HG03457 (cell line): ENCODE results near the gene JAZF1.

Experiments used
- ATAC-seq: cut with Tn5 transposase; IDR thresholded peaks from one replicate; pipeline ENCODE4 v1.9.1; 2021; ENCODE audit warnings: moderate number of reproducible peaks; ENCODE audit not compliant: unreplicated experiment

Gene JAZF1

DNA sequence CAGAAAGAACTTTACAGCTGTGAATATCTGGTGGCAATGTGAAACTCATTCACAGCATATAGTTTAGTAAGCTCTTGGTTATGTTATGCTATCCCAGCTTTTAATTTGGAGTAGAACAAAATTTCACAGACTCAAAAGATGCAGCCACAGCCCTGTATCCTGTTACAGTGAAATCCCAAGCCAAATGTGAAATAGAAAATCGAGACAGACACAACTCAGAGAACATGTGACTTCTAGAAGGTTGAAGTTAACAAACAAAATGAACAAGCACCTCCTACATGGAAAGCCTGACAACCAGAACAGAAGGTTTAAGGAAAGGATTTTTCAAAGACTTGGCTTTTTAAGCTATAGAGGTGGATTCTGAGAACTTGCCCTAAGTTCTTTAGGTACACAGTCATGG lies 39.6 kb downstream of the JAZF1 start:
- ATAC-seq = no peak

DNA sequence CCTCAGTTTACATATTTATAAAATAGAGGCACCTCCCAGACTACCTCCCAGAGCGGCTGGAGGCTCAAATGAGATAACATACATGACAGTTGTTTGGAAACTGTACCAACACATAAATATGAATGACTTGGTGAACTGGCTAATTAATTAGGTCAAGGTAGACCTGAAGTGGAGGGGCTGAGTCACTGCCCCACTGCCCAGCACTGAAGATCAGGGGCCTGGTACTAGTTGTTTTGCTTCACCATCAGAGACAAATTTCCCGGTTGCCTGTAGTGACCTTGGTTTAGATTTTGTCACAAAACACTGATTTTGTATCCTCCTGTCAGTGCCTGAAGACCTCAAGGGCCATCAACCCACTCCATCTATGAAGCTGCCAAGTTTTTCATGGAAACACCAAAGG lies 41.8 kb downstream of the JAZF1 start:
- no peak for ATAC-seq

GRCh38 chr7:28137463-28137862 lies 43.1 kb downstream of the JAZF1 start:
- no peak for ATAC-seq

DNA sequence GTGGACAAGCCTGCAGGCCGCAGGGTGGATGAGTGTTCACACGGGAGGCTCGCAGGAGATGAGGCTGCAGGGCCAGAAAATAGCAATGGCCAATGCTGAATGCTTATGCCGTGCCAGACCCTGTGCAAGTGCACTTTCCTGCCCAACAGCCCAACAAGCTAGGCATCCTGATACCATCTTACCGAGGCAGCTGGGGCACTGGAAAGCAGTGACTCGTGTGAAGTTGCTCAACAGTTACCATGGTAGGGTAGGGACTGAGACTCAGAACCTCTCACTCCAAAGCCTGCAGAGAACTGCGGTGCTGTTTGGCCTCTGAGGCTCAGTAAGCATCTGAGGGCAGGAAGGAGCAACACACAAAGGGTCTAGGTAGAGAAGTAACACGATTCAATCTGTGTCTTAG lies 43.7 kb downstream of the JAZF1 start:
- no peak for ATAC-seq

- no peak for ATAC-seq
Measured at GRCh38 chr7:28136420-28136819, 44.2 kb downstream of the JAZF1 start.

- ATAC-seq = no peak
Measured at GRCh38 chr7:28135760-28136159, 44.8 kb downstream of the JAZF1 start.

DNA sequence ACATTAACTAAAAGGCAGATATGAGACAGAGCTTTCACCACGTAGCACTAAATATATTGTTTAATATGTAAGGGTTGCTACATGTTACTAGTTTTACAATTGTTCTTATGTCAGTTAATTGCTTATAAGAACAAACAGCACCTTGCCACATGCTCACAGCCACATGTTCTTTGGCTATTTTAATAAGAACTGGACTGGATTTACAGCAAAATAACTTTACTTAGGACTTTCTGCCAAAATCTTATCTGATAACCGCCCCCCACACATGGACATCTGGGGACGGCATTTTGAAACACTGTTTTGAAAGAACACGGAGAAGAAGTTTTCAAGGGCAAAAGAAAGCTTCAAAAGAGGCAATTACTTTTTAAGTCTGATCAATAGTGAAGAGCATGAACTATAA lies 45.3 kb downstream of the JAZF1 start:
- no peak for ATAC-seq

DNA sequence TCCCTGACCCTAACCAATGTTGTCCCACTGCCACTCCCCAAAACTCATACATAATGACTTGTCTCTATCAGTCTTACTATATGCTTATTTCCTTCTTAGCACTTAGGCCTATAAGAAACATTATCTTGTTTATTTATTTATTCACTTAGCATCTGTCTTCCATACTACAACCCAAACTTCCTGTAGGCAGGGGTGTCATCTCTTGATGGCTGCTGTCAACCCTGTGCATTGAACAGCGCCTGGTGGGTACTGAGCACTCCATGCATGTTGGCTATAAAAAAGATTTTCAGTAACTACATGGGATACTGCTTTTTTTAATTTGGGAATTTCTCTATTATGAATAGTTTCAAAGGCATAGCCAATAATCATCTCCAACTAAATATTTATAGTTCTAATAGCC lies 46.7 kb downstream of the JAZF1 start:
- ATAC-seq = no peak

DNA sequence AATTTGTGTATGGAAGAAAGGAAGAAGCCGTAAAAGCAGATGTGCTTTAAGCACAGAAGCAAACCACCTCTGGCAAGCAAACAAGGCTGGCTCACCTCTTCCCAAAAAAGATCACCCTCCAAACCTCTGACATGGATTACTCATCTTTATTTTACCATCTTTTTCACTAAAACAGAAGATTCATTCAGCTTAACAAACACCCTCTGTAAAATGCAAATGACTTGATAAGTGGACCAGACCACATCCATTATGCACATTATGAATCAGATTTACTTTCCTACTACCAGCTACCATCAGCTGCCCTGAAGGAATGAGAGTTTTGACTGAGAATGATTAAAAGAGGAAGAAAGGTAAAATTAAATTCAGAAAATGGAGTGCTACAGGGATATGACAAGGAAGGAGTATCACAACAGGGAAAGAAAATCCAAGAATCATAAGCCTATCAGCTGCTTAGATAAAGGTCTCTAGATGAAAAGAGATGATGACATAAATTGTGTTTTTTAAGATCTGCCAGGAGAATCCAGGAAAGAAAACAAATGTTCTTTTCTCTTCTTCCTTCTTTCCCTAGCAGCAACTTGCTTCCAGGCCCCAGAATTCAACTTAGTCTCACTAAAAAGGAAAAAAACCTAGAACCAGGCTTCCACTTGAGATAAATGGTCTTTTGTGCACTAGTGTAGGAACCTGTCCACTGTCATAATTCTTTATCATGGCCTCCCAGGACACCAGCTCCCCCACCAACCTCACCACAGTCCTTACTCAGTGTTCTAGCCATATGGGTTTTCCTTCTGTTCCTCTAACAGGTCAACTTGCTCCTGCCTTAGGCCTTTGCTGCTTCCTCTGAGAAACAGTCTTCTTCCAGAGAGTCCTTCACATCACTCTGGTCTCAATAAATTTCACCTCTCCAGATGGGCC lies 47.4 kb downstream of the JAZF1 start:
- no peak for ATAC-seq

GRCh38 chr7:28130277-28130676 lies 50.3 kb downstream of the JAZF1 start:
- ATAC-seq = no peak

GRCh38 chr7:28128608-28129007 lies 52.0 kb downstream of the JAZF1 start:
- no peak for ATAC-seq

- ATAC-seq = no peak
Measured at GRCh38 chr7:28126410-28127041, 54.1 kb downstream of the JAZF1 start.

GRCh38 chr7:28125431-28126409 lies 54.9 kb downstream of the JAZF1 start:
- no peak for ATAC-seq

GRCh38 chr7:28124413-28124812 lies 56.2 kb downstream of the JAZF1 start:
- ATAC-seq = no peak

DNA sequence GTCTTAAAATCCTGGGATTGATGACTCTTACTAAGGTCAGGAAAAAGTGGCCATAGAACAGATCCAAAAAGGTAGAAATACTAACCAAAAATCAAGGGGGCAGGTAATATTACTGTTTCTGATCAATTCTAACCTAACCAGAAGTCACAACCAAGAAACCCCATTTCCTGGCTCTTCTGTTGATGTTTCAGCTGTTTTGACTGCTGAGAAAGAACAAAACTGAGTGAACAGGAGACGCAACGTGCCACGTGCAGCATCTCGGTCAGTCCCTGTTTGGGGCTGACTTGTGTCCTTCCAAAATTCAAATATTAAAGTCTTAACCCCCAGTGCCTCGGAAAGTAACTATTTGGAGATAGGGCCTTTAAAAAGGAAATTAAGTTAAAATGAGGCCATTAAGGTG lies 56.8 kb downstream of the JAZF1 start:
- ATAC-seq = no peak

DNA sequence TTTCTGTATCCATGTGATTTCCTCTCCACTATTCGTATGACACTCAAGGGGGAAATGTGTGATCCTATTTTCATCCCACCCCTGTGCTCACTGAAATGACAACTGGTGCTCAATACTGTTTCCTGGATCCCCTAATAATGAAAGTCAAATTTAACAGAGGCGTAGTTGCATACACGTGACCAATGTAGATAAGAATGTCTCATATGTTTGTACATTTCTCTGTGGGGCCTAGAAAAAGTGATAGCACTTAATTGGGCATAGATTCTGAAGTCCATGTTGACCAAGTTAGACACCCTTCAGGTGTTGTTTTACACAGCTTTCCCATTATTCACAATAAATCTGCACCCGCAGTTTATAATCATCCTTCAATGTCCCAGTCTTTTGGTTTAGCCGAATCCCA lies 59.1 kb downstream of the JAZF1 start:
- no peak for ATAC-seq

GRCh38 chr7:28116041-28116440 lies 64.6 kb downstream of the JAZF1 start:
- ATAC-seq = no peak

GRCh38 chr7:28115261-28115660 lies 65.3 kb downstream of the JAZF1 start:
- no peak for ATAC-seq

GRCh38 chr7:28114056-28114455 lies 66.5 kb downstream of the JAZF1 start:
- ATAC-seq = no peak

- no peak for ATAC-seq
Measured at GRCh38 chr7:28112883-28113540, 67.6 kb downstream of the JAZF1 start.

- ATAC-seq = no peak
Measured at GRCh38 chr7:28112467-28112866, 68.1 kb downstream of the JAZF1 start.
